Stimulated activated CD4-positive, alpha-beta T cell treated with anti-CD3 and anti-CD28 coated beads, Interleukin-12 subunit alpha, Interleukin-12 subunit beta, amount 100 ng/mL, for 48 hours (primary cell): ENCODE data around the gene BACH2.
"Not testable (repeated sequence)": the region's sequence is repeated elsewhere in the genome, so short reads cannot be mapped to it uniquely, and the experiment has no call there.

Source experiments
- DNase-seq, 3 donors: peaks; one replicate each; pipeline ENCODE4 v3.0.0-alpha.2; 2020; ENCODE audit warnings: low read depth in 2 of 3, low spot score in 1 of 3

BACH2 gene

DNA sequence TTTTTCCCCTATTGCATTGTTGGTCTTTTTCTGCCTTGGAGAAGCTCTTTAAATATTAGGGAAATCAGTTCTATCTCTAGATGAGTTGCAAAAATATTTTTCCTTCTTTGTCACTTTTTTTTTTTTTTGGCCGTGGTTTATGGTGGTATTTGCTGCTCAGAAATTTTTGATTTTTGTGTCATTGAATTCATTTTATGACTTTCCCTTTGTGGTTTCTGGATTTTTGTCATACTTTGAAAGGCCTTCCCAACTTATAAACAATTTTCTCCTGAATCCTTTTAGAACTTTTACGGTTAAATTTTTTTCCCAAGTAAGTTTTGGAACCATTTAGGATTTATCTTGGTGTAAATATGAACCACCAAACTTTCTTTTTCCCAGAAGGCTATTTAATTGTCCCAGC lies 256.7 kb downstream of the BACH2 start:
- no peak for DNase-seq

DNA sequence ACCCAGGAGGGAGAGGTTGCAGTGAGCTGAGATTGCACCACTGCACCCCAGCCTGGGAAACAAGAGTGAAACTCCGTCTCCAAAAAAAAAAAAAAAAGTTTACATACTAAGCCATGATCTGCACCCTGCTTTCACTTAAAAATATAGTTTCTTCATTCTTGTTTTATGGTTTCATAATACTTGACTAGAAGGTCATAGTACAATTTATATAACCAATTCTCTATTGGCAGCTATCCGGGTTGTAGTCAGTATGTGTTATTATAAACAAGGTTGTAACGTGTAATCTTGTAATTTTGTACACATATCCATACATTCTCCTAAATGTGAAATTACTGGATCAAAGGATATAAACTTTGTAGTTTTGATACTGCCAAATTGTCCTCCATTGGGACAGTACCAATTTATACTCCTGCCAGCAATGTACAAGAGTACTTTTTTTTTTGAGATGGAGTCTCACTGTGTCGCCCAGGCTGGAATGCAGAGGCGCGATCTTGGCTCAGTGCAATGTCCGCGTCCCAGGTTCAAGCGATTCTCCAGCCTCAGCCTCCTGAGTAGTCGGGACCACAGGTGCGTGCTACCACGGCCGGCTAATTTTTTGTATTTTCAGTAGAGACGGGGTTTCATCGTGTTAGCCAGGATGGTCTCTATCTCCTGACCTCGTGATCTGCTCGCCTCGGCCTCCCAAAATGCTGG lies 257.5 kb downstream of the BACH2 start:
- no peak for DNase-seq

DNA sequence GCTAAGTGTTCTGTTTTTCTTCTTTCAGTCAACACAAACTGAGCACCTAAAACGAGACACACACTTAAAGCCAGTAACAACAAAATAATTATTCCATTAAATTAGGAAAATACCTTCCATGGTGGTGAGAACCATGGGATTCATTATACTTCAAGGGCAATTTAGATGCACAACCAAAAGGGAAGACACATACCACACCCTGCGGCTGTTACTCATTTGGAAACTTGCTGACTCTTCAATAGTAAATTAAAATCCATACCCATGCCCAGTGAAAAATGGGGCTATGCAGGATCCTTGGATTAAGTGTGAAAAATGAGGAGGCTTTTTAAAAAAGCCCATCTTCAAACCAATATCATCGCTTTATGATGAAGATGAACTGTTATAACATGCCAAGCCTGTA lies 259.7 kb downstream of the BACH2 start:
- DNase-seq = no peak

DNA sequence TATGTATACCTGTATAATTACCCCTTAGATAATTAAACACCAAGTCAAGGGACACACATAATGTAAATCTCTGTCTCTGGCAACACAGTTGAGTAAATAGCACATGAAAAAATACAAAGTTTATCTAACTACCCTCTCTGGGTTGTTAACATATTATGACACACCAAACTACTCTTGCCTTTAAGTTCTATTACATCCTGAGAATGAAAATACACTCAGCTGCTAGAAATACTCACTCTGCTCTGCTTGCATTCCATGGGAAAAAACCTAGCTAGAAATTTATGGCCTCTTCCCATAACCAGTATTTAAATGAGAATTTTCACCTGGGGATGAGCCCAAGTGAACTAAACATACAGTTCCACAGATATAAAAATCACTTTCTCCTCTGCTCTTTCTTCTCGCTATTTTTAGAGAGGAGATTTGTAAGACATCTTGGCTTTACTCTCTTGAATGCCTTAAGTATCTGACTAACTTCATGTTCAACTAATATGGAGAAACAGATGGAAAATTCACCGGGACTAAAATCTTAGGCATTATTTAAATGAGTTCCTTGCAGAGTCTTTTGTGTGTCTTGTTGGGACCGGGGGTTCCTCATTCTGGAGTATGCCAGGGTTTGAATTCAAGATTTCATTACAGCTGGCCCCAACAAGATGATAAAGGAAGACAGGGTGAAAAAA lies 261.5 kb downstream of the BACH2 start:
- DNase-seq = no peak

DNA sequence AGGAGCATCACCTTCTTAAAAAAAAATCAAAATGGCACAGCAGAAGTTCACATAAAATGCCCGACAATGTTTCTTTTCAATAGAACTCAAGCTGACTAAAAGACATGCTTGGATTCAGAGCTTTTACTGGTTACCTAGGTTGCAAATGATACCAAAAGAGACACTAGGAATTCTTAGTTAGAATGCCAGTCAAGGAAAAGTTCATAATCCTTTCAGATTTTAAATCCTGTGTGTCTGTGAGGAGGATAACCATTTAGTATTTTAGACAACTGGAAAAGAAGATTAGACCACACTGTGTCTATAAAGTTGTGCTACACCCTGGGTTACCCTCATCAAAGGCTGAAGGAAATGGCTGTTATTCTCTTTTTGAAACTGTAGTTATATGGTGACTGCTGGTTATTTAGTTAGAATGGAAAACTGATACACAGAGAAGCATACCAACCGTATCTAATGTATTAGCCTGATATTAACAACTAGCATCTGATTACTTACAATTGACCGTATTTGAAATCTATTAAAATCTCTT lies 262.8 kb downstream of the BACH2 start:
- DNase-seq = no peak

DNA sequence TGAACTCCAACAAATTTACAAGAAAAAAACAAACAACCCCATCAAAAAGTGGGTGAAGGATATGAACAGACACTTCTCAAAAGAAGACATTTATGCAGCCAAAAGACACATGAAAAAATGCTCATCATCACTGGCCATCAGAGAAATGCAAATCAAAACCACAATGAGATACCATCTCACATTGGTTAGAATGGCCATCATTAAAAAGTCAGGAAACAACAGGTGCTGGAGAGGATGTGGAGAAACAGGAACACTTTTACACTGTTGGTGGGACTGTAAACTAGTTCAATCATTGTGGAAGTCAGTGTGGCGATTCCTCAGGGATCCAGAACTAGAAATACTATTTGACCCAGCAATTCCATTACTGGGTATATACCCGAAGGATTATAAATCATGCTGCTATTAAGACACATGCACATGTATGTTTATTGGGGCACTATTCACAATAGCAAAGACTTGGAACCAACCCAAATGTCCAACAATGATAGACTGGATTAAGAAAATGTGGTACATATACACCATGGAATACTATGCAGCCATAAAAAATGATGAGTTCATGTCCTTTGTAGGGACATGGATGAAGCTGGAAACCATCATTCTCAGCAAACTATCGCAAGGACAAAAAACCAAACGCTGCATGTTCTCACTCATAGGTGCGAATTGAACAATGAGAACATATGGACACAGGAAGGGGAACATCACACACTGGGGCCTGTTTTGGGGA lies 264.0 kb downstream of the BACH2 start:
- DNase-seq = not testable (repeated sequence)

DNA sequence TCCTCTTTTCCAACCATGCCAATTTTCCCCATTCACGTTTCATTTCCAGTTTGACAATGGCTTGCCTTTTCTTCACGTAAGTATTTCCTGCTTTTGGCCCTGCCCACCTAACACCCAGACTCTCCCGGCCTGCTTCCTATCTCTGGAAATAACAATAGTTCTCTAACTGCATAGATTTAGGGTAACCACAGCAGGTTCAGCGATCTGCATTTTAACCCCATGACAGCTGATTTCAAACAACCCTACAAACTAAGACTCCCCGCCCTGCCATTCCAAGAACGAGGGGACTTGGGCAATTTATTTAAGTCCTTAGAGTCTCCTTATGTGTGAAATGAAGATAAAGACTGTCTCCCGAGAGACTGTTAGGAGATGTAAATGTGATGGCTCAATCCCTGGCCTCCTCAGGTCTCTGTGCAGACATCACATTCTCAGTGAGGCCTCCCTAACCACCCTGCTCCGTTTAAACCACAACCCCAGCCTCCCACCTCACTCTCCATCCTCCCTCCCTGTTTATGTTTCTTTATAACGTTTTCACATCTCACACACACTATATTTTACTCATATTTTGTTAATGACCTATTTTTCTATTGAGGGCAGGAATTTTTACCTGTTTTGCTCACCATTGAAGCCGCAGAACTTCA lies 267.5 kb downstream of the BACH2 start:
- peak in 1 of 3 donors; percentile 19 for DNase-seq

DNA sequence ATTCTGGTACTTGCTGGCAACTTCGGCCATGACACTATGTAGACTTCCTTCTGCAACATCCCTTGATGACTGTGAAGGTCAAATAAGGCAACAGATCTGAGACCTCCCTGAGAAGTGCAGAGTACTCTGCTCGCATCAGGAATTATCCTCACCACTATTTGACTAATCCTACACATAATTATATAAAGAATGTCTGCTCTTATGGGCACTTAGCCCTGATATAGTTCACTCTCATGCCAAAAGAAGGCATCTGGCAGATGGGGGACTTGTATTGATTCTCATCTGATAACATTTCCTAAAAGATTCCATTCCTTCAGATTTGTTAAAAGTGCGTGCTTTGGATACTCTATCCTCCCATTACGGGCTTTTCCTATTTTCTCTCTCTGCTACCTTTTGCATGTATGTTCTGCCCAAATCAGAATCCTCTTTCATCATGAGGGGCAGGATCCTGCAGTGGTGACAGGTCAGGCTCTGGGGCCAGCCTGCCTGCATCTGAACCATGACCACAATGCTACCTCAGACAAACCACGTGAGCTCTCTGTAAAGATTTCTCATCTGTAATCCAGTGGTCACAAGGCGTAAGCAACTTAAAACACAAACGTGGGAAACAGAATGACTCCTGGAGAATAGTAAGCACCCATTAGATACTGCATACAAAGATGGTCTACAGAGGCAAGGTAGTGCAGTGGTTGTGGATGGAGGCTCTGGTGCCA lies 268.4 kb downstream of the BACH2 start:
- DNase-seq = peak in 1 of 3 donors; percentile 12

DNA sequence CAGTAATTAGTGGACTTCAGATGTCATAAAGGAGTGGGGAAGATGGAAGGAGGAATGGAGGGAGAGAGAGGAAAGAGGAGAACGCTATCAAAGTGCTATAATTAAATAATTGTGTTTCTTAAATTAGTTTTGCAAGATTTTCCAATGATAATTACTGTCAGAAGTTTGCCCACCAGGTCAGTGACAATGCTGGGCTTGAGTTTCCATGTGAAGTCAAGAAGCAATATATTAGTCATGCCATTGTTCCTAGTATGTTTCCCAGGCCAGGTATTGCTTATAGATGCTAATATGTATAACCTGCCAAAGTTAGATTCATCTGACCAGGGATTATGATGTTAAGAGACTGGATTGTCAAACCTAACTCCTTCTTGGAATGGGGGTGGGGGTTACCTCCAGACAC lies 270.4 kb downstream of the BACH2 start:
- no peak for DNase-seq

DNA sequence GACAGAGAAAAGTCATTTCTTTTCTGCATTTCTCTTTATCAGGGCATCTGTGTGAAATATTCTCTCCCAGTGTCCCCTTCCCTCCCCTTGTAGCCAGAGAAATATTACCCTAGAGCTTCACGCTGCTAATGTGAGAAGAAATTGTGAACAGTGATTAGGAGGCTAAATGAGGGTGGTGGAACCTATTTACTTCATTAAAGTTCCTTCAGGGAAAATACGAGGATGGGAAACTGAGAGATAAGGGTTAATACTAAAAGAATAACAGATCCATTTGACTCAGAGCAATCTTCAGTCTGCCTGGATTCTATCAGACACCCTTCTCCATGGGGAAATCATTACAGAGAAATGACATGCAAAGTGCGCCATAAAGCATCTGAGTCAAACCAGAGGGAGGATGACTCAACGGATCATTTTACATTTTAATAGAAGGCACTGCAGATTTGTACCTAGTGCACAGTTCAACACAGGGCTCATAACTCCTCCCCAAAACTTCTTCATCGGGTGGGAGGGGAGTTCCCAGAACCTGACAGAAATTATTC lies 271.1 kb downstream of the BACH2 start:
- DNase-seq = peak in 2 of 3 donors; percentile 39 to 61

DNA sequence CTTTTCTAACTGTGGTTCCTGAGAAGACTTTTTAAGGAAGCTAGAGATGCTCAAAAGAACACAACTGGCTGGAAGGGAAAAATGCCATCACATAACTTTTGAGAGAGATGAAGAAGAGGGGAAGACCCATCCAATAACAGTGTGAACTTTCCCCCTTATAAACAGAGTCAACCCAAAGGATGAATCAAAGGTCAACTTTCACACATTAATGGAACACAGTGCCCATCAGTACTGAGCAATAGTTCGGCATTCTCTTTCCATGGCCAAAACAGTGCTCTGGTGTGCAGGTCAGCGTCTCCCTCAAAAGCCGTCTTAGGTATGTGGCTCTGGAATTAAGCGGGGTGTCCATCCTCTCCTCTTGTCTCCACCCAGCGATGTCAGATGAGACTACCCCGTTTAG lies 272.0 kb downstream of the BACH2 start:
- DNase-seq = no peak

DNA sequence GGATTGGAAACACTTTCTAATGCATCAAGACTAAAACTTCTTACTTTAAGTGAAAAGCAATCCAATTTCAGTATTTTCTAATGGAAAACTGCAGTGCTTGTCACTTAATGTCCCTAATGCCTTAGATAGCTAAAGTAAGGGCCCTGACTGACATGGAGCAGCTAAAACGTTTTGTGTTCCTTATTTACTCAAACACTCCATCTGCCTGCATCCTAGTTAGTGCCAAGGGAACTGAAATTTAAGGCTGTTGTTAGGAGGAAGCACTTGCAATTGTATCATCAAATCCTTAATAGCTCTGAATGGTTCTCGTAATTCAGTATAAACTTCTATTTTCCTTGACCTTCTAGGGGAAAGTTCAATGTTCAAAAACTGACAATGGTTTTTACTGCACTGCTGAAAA lies 274.9 kb downstream of the BACH2 start:
- DNase-seq = no peak

DNA sequence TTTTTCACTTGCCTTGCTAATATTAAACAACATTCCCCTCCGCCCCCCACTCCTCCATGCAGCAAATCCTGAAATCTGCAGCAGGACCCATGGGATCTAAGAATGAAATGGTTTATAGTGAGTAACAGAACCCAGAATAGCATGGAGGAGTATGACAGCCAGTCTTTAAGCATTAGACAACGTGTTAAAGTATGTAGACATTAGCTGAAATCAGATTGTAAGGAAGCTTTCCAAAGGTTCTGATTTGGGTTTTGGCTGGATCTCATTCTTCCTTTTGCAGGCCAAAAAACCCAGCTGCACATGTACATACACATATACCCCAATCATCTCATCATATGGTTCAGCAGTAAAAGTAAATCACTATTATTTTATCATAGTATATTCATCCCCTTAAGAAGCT lies 275.9 kb downstream of the BACH2 start:
- DNase-seq = no peak

DNA sequence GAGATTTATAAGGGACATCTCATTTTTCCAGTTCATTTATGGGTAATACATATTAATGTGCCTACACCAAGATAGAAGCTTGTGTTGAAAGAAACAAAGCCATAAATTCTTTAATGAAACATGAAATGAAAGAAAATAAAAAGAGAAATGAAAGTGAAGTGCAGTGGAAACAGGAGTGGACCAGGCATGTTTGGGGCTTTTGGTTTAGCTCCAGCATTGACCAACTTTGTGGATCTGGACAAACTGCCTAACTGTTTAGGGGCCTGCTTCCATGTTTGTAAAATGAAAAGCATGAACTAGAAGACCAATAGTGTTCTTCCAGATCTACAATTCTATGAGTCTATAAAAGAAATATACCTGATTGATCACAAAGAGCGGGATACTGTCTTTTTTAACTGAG lies 277.4 kb downstream of the BACH2 start:
- no peak for DNase-seq

DNA sequence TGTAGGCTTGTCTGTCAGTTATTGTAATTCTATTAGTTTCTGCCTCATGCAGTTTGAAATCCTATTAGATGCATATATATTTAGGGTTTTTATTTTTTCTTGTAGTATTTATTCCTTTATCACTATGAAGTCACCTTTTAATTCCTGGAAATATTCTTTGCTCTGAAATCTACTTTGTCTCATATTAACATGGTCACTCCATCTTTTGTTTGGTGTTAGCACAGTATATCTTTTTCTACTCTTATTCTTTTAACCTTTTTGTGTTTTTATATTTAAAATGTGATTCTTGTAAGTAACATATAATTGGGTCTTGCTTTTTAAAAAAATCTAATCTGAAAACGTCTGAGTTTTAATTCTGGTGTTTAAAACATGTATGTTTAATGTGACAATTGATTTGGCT lies 280.8 kb downstream of the BACH2 start:
- no peak for DNase-seq

DNA sequence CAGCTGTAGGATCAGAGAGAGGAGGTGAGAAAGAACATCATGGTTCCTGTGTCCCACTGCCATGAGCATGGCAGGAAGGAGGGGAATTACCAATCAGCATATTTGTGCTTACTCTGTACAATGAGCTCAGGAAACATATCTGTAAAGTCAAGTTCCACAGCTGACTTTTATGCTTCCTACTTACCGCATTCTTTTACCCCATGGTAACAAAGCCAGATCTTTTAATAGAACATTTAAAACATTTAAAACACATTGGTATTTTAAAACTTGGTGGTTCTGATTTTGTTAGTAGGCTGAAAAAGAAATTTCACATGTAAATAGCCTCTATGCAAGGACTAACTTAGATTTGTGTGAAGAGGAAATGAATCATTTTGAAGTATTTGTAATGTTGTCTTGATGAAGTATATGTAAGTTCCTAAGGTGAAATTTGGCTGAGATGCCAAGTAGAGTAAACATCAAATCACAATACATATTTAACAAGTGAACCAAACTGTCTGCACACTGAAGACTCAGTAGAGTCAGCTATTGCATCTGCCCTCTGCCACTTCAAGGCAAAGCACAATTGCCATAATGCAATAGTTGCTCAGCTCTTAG lies 287.6 kb downstream of the BACH2 start:
- DNase-seq = no peak

DNA sequence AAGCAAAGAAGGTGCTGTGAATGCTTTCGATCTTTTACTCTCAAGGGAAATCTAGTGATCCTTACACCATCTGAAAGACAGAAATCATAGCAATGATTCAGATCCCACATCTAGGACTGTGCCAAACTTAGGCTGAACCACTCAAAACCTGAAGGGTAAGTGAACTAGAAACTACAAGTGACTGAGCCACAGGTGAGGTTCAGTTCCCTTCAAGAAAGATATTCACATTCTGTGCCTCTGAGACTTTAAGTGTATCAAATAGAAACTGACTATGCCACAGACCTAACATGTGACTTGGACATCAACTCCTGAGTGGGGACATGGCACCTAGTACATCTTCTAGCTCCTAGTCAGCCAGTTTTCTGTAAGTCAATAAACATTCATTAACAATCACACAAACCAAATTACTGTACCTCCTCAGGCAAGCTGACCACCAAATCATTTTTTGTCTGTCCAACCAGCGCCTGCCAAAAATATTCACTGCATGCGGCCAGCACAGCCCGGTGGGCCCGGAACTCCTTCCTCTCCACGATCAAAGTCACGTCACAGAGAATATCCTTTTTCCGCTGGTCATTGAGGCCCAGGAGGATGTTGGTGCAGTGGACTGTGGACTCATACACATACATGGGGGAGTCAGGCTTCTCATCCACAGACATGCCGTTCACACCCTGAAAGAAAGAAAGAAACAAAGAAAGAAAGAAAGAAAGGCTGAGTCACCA lies 288.3 kb downstream of the BACH2 start:
- peak in 1 of 3 donors; percentile 13 for DNase-seq

DNA sequence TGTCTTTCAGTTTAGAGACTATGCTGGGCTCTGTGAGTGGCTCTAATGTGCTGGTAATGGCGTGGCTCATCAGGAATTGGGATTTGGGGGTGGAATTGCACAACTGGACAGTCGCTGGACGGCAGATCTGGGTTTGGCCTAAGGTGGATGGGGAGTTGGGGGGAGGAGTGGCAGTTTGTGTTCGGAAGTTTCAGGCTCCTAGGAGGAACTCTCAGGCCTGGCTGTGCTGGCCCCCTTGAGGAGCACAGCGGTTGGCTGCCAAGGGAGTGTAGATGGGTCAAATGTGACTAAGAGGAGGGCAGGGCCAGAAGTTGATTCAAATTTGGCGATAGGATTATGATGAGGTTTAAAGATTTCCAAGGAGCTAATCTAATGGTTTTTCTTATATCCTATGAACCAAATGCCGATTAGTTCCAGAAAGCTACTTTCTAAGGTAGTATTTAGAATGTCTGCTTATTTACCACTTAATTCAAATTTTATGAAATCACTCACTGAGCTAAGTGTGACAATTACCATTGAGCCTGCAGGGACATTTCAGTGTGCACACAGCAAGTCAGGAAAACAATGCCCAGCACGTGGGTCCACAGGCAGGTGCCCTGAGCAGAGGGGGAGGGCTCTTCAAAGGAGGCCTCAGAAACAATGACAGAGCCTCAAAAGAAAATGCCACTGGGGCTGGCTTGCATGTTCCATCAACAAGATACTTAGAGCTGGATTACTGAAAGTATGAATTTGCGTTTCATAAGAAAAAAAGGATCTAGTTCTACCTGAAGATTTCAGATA lies 291.4 kb downstream of the BACH2 start:
- no peak for DNase-seq

DNA sequence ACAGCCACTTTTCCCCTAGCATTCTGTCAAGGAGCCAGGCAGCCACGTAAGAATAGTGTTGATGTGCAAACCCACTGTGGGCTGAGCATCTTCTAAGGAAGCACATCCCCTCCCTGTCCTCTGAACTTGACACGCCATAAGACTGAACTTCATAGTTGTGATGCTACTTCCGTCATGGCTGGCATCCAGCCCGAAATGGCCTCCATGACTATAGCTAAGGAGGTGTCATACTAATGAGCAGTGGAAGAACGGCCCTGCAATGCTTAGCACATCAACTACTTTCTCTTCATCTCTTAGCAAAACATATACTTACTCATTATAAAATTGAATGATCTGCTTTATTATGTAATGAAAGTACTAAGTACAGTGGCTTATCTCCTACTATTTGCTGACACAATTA lies 292.1 kb downstream of the BACH2 start:
- DNase-seq = no peak
